DMS53 treated with DMSO at 0.1 percent for 48 hours (cell line): ENCODE results near the gene CCDC9.
A peak's percentile ranks its signal among the peaks of the same experiment; 100 is the strongest.
"Not testable (repeated sequence)": the region's sequence is repeated elsewhere in the genome, so short reads cannot be mapped to it uniquely, and the experiment has no call there.

Source experiments
- DNase-seq: peaks from one replicate; lab custom pipeline; 2025; ENCODE audit not compliant: unreplicated experiment; lab: John Stamatoyannopoulos, UW

Gene CCDC9

GRCh38 chr19:47231215-47232054, 24.9 kb upstream of the CCDC9 start:
- DNase-seq, result peak; percentile 36

- peak; percentile 30 for DNase-seq
Observed at GRCh38 chr19:47232422-47233211, 23.7 kb upstream of the CCDC9 start.

DNA sequence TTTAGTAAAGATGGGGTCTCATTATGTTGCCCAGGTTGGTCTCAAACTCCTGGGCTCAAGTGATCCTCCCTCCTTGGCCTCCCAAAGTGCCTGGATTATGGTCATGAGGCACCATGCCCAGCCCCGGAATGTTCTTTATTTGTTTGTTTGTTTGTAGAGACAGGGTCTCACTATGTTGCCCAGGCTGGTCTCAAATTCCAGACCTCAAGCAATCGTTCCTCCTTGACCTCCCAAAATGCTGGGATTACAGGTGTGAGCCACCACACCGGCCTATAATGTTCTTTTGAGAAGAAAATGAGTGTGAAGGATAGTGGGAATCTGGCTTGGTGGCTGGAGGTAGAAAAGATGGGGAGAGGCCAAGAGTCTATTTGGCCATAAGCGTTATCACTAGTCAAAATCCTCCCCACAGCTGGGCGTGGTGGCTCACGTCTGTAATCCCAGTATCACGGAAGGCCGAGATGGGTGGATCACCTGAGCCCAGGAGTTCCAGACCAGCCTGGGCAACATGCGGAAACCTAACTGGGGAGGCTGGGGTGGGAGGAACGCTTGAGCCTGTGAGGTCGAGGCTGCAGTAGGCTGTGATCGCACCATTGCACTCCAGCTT, 20.2 kb upstream of the CCDC9 start:
- DNase-seq, result no peak

DNA sequence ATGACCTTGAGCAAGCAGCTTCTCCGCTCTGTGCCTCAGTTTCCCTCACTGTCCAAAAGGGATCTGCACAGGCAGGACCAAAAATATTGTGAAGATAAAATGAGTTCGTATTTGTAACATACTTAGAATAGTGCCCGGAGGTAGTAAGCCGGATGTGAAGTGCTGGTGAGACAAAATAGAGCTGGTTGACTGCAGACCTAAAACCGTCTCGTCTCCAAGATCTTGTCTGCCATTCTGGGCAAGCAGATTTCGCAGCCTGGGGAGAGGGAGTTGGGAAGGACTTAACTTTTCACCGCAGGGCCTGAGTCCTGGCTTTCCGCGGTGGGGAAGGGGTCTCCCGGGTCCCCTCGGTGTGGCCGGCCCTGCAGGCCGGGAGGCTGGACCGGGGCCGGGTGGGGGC, 17.2 kb upstream of the CCDC9 start:
- DNase-seq, result no peak

GRCh38 chr19:47239610-47240296, 16.6 kb upstream of the CCDC9 start:
- peak; percentile 33 for DNase-seq

DNA sequence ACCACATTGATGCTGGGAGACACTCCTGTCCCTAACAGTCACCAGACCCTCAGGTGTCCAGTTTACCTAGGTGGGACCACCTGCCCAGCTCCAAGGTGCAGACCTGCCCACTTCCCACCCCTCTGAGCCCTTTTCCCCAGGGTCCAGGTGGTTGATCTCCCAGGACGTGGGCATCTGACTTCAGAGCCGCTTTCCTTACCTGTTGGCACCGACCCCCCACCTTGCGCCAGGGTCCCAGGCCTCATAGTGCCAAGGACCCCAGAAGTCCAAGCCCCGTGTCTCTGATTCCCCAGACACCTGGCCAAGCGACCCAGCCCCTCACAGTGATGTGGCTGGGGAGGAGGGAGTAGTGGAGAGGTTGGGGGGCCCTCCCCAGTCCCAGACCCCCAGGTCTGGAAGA, 15.8 kb upstream of the CCDC9 start:
- no peak for DNase-seq

DNA sequence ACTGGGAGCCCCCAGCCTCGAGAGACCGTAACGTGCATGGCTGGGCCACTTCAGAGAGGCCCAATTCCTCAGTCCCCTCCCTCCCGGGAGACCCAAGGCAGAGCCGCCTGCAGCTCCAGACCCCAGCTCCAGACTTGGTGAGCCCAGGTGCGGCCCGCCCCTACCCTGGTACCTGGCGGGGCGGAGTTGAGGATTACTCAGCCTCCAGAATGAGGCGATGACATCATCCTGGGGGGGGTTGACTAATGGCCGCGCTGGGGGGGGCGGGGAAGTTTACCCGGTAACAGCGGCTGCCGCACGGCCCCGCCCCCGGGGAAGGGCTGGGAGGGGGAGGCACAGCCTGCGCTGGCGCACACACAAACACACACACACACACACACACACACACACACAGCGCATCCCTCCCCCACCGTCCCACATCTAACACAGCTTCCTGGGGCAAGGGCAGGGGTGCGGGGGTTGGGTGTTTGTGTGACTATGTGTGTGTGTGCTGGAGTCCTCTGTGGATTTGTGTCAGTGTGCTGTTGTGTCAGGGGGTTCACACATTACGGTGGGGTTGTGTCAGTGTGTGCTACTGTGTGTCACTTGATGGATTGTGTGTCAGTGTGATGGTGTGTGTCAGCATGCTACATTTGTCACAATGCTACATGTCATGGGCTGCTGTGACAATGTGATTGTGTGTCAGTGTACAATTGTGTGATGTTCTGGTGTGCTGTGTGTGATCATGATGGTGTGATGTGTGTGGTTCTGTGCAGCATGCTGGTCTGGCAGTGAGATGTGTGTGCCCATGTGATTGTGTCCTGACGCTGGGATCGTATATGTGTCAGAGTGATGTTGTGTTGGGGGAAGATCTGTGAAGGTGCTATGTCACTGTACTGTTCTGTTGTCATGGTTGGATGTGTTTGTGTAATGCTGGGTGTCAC, 15.1 kb upstream of the CCDC9 start:
- peak; percentile 76 for DNase-seq

GRCh38 chr19:47241919-47242577, 14.3 kb upstream of the CCDC9 start:
- no peak for DNase-seq

GRCh38 chr19:47243364-47243775, 13.0 kb upstream of the CCDC9 start:
- DNase-seq, result peak; percentile 23

- DNase-seq, result peak; percentile 92
Observed at GRCh38 chr19:47243776-47244547, 12.4 kb upstream of the CCDC9 start.

DNA sequence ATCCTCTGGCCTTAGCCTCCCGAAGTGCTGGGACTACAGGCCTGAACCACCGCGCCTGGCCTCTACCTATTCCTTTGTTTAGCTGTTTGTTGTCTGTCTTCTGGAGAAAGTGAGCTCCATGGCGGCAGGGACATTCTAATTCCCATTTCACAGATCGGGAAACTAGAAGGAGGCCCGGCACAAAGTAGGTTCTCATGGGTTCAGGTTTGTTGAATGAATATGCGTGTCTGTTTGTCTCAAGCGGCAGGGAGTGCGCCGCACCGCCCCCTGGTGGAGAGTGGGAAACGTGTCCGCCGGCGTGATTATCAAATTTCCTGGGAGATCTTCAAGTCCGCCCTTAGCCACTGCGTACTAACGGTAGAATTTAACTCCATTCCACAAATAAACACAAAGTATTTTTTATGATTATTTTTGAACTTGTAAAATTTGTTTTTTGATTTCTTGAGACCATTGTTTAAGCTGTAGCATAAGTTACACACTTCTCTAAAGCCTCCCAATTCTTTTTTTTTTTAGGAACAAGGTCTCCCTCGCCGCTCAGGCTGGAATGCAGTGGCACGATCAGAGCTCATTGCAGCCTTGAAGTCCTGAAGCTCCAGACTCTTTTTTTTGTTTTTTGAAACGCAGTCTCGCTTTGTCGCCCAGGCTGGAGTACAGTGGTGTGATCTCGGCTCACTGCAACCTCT, 8.9 kb upstream of the CCDC9 start:
- peak; percentile 60 for DNase-seq

DNA sequence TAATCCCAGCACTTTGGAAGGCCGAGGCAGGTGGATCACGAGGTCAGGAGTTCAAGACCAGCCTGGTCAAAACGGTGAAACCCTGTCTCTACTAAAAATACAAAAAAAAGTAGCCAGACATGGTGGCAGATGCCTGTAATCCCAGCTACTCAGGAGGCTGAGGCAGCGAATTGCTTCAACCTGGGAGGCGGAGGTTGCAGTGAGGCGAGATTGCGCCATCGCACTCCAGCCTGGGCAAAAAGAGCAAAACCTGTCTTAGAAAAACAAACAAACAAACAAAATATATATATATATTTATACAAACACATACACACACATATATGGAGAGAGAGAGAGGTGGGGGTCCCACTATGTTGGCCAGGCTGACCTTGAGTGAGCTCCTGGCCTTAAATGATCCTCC, 3.3 kb upstream of the CCDC9 start:
- DNase-seq, result not testable (repeated sequence)

GRCh38 chr19:47253467-47253881, 2.9 kb upstream of the CCDC9 start:
- no peak for DNase-seq

GRCh38 chr19:47253970-47254369, 2.4 kb upstream of the CCDC9 start:
- no peak for DNase-seq

DNA sequence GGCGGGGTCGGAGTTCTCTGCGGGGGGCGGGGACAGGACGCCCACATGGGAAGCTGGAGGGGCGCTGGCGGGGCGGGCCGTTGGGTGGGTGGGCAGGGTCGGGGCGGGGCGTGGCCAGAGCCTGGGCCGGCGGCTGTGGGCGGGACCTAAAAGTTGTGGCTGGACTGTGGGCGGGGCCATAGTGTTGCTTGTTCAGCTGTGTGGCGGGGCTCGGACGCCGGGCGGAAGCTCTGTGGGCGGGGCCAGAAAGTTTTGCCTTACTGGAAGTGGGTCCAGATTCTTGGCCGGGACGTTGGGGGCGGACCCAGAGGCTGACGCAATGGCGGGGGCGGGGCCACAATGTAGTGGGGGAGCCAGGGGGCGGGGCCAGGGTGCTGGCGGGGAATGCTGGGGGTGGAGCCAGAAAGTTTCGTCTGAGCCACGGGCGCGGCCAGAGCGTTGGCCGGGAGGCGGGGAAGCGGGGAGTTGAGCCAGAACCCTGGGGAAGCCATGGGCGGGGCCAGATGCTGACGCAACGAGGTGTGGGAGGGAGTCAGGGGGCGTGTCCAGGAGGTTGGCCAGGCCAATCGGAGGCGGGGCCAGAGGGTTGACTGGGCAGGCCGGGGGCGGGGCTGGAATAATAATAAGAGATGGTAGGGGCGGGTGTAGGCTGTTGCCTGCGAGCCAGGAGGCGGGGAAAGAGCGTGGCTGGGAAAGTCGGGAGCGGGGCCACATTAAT, 527 bp downstream of the CCDC9 start:
- DNase-seq, result peak; percentile 99

DNA sequence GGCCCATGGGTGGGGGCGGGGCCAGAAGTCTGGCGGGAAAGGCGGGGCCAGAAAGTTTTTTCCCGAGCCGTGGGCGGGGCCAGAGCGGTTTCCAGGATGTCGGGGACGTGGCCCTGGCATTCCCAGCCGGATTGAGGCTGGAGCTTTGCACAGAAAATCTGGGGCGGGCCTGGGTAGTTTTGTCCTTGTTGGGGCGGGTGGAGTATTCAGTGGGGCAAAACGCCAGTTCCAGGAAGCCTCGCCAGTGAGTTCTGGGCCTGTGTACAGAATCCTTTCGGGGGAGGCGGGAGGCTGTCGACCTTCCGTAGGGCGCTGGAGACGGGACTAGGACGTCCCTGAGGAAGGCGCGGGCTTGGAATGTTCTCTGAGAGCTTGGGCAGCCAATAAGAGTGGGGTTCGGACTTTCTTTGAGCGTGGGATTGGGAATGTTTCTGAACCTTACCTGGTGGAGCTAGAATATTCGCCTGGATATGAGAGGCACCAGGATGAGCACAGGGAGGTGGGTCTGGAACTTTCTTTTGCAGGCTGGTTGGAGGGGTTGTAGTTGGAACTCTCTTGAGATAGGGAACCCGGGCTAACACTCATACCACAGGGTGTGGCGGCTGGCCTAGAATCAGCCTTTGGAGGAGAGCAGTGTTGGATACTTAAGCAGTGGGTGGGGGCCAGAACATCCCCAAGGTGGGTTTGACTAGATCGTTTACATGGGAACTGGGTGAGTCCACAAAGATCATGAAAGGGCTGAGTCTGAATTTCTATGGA, 1.3 kb downstream of the CCDC9 start:
- DNase-seq, result no peak

DNA sequence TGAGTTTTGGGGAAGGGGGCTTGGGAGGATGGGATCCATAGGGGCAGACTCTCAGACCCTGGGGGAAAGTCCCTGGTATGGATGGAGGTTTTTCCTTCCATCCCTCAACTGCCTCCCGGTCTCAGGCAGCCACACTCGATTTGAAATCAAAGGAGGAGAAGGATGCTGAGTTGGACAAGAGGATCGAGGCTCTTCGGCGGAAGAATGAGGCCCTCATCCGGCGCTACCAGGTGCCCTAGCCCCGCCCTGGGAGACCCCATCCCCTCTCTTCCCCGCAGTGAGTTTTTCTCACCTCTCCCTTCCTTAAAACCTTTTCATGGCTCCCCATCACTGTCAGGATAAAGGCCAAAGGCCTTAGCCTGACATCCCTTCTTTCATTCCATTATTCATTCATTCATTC, 2.1 kb downstream of the CCDC9 start:
- no peak for DNase-seq
